Breast epithelium (tissue), 3 donors: ENCODE results near the gene RPS6KB2.

Experiments used
- POLR2A ChIP-seq: fragments of 450-650 bp; IDR thresholded peaks from one replicate; pipeline ENCODE4 v1.6.1; 2016; ENCODE audit warnings: antibody characterized with exemption, mild to moderate bottlenecking, moderate library complexity
- POLR2AphosphoS5 ChIP-seq, 3 donors: sonication (generic); formaldehyde crosslinking; IDR thresholded peaks; one replicate each; pipeline ENCODE4 v1.6.1; 2017; ENCODE audit warnings: antibody characterized with exemption in 3 of 3
- TF ChIP-seq, protein P1 (sequence below), 3 donors: fragments of 450-650 bp; IDR thresholded peaks; one replicate each; pipeline ENCODE4 v1.5.1; 2016 to 2017; ENCODE audit warnings: antibody characterized with exemption in 3 of 3, mild to moderate bottlenecking in 3 of 3, moderate library complexity in 3 of 3

DNA sequence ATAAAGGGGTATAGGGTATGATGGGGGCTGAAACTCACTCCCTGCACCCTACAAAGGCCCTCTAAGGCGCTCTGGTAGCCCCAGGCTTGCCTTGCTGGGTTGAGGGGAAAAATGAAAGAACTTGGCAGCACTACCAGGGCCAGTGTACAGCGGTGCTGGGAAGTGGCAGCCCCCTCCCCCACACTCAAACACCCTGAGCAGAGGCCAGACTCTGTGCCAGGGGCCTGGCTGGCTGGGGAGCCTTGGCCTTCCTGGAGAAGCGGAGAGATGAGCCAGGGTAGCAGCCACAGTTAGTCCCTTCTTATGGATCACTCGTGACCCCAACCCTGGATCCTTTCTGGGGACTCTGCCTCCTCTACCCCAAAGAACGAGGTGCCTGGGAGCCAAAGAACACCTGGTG is 38.1 kb downstream of the RPS6KB2 start:
- TF ChIP-seq, protein P1, sequence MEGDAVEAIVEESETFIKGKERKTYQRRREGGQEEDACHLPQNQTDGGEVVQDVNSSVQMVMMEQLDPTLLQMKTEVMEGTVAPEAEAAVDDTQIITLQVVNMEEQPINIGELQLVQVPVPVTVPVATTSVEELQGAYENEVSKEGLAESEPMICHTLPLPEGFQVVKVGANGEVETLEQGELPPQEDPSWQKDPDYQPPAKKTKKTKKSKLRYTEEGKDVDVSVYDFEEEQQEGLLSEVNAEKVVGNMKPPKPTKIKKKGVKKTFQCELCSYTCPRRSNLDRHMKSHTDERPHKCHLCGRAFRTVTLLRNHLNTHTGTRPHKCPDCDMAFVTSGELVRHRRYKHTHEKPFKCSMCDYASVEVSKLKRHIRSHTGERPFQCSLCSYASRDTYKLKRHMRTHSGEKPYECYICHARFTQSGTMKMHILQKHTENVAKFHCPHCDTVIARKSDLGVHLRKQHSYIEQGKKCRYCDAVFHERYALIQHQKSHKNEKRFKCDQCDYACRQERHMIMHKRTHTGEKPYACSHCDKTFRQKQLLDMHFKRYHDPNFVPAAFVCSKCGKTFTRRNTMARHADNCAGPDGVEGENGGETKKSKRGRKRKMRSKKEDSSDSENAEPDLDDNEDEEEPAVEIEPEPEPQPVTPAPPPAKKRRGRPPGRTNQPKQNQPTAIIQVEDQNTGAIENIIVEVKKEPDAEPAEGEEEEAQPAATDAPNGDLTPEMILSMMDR (IDR thresholded peaks at IDR 0.05) = no peak
- no peak for TF ChIP-seq POLR2A
- no peak for TF ChIP-seq POLR2AphosphoS5 (IDR thresholded peaks at IDR 0.05)
